Sigmoid colon (tissue), 7 donors: Measurements from ENCODE around the gene TNNC1. TPM values are rescaled to one million over a fixed set of nuclear protein-coding genes. Genes with fewer than 3 reads are reported as not detected.

Experiments
- DNase-seq: peaks from one replicate; pipeline ENCODE4 v3.0.0-alpha.2; 2019
- H3K27ac ChIP-seq, 4 donors: fragments of 200-600 bp; sonication (generic); one replicate each; pipeline ENCODE4 v1.5.1; 2016 to 2019; ENCODE audit warnings: mild to moderate bottlenecking in 1 of 4
- H3K27me3 ChIP-seq, 3 donors: fragments of 200-600 bp; sonication (generic); one replicate each; pipeline ENCODE4 v1.5.1; 2019; ENCODE audit warnings: mild to moderate bottlenecking in 1 of 3
- H3K36me3 ChIP-seq, 4 donors: fragments of 200-600 bp; sonication (generic); one replicate each; pipeline ENCODE4 v1.5.1; 2016 to 2019
- H3K4me1 ChIP-seq, 4 donors: fragments of 200-600 bp; sonication (generic); one replicate each; pipeline ENCODE4 v1.5.1; 2017 to 2019
- H3K4me3 ChIP-seq, 4 donors: fragments of 200-600 bp; sonication (generic); one replicate each; pipeline ENCODE4 v1.5.1; 2017 to 2019; ENCODE audit warnings: mild to moderate bottlenecking in 2 of 4, moderate library complexity in 1 of 4
- H3K9me3 ChIP-seq, 4 donors: fragments of 200-600 bp in 3 of 4; sonication (generic) in 3 of 4; one replicate each; pipeline versions ENCODE4 v1.5.1 to v1.6.1; 2013 to 2019
- CTCF ChIP-seq, 4 experiments: fragments of 450-650 bp in 3 of 4; fragments of 200-600 bp in 1 of 4; IDR thresholded peaks; one replicate each; pipeline ENCODE4 v1.5.1; 2016 to 2019; ENCODE audit warnings: antibody characterized with exemption in 4 of 4, mild to moderate bottlenecking in 3 of 4, moderate library complexity in 2 of 4
- EP300 ChIP-seq, 4 donors: sonication (generic); formaldehyde crosslinking; IDR thresholded peaks; one replicate each; pipeline ENCODE4 v1.6.1; 2017; ENCODE audit warnings: antibody characterized with exemption in 4 of 4
- POLR2A ChIP-seq, 2 donors: fragments of 450-650 bp; IDR thresholded peaks; one replicate each; pipeline ENCODE4 v1.6.1; 2016; ENCODE audit warnings: antibody characterized with exemption in 2 of 2, mild to moderate bottlenecking in 2 of 2, moderate library complexity in 2 of 2
- POLR2AphosphoS5 ChIP-seq, 4 donors: sonication (generic); formaldehyde crosslinking; IDR thresholded peaks; one replicate each; pipeline ENCODE4 v1.6.1; 2017; ENCODE audit warnings: antibody characterized with exemption in 4 of 4
- WGBS, 2 donors: extraction: QIAGEN DNeasy Blood & Tissue Kit; methylation state at CpG; one replicate each; pipeline ENCODE4 v1.1.7; 2013; 5-methylcytosine and 5-hydroxymethylcytosine counted together
- intact Hi-C: fragments of 100-400 bp; cut with DNase I; formaldehyde crosslinking; loops from one replicate; pipeline ENCODE4 v1.15.1; 2023
- polyA plus RNA-seq, 3 donors: library from polyadenylated mRNA; stranded (reverse); fragments of 200-250 nt; gene quantifications; one replicate each; pipeline ENCODE4 v1.2.3, GENCODE V29; 2013
- total RNA-seq, 4 donors: library from RNA; depleted of rRNA; stranded (reverse); fragments of >200 nt; gene quantifications; one replicate each; pipeline ENCODE4 v1.1.0, GENCODE V29; 2016
- donor health status: healthy with polysubstance abuse.
- donor health status: Bipolar disorder and iron deficiency.
- donor health status: healthy.

Gene TNNC1
- total and polyA plus RNA-seq, 7 donors = 0.99 to 34.2 (median 2.9) TPM; not detected in 2

- Histone ChIP-seq H3K27ac (peak overlapping the region; percentile 56 to 76 (median 75)), H3K9me3 (no peaks in the 10 kb centered on the region), H3K4me1 (peaks cover 0 to 38% (median 28%) of the 10 kb centered on the region in 4 donors), H3K27me3 (no peaks in the 10 kb centered on the region), H3K4me3 (no peak overlapping the region), H3K36me3 (peaks cover 49 to 82% (median 58%) of the 10 kb centered on the region in 4 donors)
- no peak for DNase-seq
- WGBS, 2 donors = 90 to 94% methylated on average over 13 of the region's 13 CpGs
- peak in 1 of 4 donors; percentile 25 for TF ChIP-seq POLR2AphosphoS5 (IDR thresholded peaks at IDR 0.05)
- TF ChIP-seq POLR2A (IDR thresholded peaks at IDR 0.05) = no peak
- intact Hi-C loops = no loop called here
Observed at GRCh38 chr3:52483577-52484381, 29.9 kb upstream of the TNNC1 start.

GRCh38 chr3:52483081-52483480, 29.2 kb upstream of the TNNC1 start:
- TF ChIP-seq POLR2A (IDR thresholded peaks at IDR 0.05) (no peak), CTCF (IDR thresholded peaks at IDR 0.05) (peak in 1 of 4 experiments; percentile 8)
- no peaks in the 10 kb centered on the region for H3K9me3 ChIP-seq
- peak overlapping the region; percentile 56 to 76 (median 75) for H3K27ac ChIP-seq
- intact Hi-C loops = no loop called here
- no peak for DNase-seq
- no peak overlapping the region for H3K4me3 ChIP-seq
- no peaks in the 10 kb centered on the region for H3K27me3 ChIP-seq
- peaks cover 46 to 82% (median 58%) of the 10 kb centered on the region in 4 donors for H3K36me3 ChIP-seq
- H3K4me1 ChIP-seq = peaks cover 0 to 38% (median 28%) of the 10 kb centered on the region in 4 donors
- 89% methylated on average over 14 of the region's 14 CpGs for WGBS, 2 donors

GRCh38 chr3:52481819-52482521, 28.1 kb upstream of the TNNC1 start:
- TF ChIP-seq CTCF (IDR thresholded peaks at IDR 0.05) = peak in 1 of 4 experiments; percentile 17
- no peak for TF ChIP-seq POLR2A (IDR thresholded peaks at IDR 0.05)
- Histone ChIP-seq H3K4me3 (no peak overlapping the region), H3K4me1 (peaks cover 0 to 38% (median 28%) of the 10 kb centered on the region in 4 donors), H3K9me3 (no peaks in the 10 kb centered on the region), H3K27me3 (no peaks in the 10 kb centered on the region), H3K36me3 (peaks cover 38 to 82% (median 57%) of the 10 kb centered on the region in 4 donors), H3K27ac (peak overlapping the region in 1 of 4 donors; percentile 56)
- 91 to 95% methylated on average over 23 of the region's 23 CpGs for WGBS, 2 donors
- intact Hi-C loops = no loop called here
- no peak for DNase-seq

- Histone ChIP-seq H3K9me3 (no peaks in the 10 kb centered on the region), H3K36me3 (peaks cover 44 to 82% (median 57%) of the 10 kb centered on the region in 4 donors), H3K27ac (no peak overlapping the region), H3K27me3 (no peaks in the 10 kb centered on the region), H3K4me1 (peaks cover 0 to 38% (median 28%) of the 10 kb centered on the region in 4 donors), H3K4me3 (no peak overlapping the region)
- TF ChIP-seq CTCF (IDR thresholded peaks at IDR 0.05) (no peak), EP300 (IDR thresholded peaks at IDR 0.05) (no peak)
- 91 to 92% methylated on average over 27 of the region's 27 CpGs for WGBS, 2 donors
- intact Hi-C loops = no loop called here
- no peak for DNase-seq
Observed at GRCh38 chr3:52480768-52481715, 27.2 kb upstream of the TNNC1 start.
